NCI-H2196 (cell line): ENCODE data around the gene JAK1.

Experiments used
- DNase-seq: peaks from one replicate; lab custom pipeline; 2025; ENCODE audit not compliant: unreplicated experiment; lab: John Stamatoyannopoulos, UW

JAK1 gene

DNA sequence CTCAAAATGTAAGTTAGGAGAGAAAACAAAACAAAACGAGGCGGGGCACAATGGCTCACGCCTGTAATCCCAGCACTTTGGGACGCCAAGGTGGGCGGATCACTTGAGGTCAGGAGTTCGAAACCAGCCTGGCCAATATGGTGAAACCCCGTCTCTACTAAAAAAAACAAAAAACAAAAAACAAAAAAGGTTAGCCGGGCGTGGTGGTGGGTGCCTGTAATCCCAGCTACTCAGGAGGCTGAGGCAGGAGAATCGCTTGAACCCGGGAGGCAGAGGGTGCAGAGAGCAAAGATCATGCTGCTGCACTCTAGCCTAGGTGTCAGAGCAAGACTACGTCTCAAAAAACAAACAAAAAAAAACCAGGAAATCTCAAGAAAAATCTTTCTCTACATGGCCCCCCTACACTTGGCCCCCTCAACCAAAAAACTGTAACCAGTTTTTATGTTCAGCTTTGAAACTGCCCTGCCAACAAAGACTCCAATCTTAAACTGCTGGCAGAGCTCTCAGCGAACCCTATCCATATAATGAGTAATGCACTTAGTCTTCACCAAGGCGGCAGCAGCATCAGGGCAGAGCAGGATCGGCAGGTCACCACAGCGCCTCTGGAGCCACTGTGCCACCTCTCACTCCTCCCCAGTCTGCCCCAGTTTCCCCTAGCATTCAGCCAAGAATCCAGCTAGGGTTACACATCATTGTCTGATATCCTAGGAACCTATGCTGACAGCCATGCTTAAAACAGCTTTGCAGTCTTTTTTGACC, 71.7 kb downstream of the JAK1 start:
- DNase-seq, result no peak

- DNase-seq, result no peak
Observed at GRCh38 chr1:64893921-64894320, 72.4 kb downstream of the JAK1 start.

DNA sequence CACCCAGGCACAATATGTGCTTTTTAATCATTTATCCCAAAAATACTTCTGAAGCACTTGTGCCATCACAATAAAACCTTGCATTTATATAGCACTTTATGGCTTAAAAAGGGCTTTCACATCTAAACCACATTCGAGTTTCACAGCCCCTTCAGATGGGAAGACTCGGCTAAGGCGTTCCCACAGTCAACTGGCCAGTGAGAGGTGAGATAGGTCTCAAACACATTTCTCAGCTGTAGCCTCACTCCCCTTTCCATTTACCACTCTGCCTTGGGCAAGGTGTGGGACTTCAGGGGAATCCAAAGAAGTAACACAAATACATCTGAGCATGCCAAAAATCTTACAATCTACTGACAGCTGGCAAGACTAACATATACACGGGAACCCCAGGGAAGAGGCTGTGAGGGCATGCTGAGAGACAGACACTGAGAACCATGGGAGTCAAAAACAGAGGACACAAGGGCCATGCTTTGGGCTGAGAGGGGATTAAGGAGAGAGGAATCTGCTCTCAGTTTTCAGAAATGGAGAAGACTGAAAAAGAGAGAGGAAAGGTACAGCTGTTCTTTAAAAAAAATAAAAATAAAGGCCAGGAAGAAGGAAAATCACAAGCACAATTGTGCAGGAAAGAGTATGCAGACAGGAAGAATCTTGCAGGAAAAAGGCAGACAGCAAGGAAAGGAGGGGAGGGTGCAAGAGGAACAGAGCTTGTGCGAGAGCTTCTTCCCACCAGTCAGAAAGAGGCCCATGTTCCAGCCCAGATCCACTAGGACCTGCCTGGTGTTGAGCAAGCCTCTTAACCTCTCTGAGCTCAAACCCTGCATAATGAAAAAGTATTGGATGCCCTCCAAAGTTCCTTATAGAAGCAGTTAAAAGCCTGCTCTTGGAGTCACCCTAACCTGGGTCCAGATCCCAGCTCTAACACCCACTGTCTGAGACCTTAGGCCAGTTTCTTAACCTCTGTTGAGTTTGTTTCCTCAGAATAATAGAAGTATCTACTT, 73.5 kb downstream of the JAK1 start:
- no peak for DNase-seq

- no peak for DNase-seq
Observed at GRCh38 chr1:64891448-64891825, 74.9 kb downstream of the JAK1 start.

GRCh38 chr1:64890699-64891447, 75.5 kb downstream of the JAK1 start:
- no peak for DNase-seq

DNA sequence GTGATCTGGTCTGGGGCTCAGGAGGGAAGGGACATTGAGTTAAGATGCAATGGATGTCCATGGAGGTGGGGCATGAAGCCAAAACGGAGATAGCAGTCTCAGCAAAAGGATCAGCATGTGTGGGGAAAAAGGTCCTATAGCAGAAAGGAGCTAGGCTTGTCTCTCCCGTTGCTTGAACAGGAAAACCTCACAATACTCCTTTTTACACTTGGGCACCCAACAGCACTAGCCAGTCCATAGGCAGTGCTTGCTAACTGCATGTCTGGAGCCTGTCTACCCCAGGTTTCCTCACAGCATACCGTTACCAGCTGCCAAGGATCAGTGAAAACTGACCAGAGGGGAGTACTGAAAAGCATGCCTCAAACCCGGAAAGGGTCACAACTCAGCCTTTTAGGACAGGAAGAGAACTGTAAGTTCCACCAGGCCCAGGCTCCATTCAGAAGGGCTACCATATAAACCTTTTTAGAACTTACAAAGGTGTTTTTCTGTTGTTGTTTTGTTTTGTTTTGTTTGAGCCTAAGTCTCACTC, 78.6 kb downstream of the JAK1 start:
- DNase-seq, result no peak

GRCh38 chr1:64886877-64887276, 79.5 kb downstream of the JAK1 start:
- DNase-seq, result no peak

- DNase-seq, result no peak
Observed at GRCh38 chr1:64885648-64886047, 80.7 kb downstream of the JAK1 start.

GRCh38 chr1:64884261-64885040, 81.9 kb downstream of the JAK1 start:
- no peak for DNase-seq

GRCh38 chr1:64882574-64883255, 83.6 kb downstream of the JAK1 start:
- DNase-seq, result no peak

DNA sequence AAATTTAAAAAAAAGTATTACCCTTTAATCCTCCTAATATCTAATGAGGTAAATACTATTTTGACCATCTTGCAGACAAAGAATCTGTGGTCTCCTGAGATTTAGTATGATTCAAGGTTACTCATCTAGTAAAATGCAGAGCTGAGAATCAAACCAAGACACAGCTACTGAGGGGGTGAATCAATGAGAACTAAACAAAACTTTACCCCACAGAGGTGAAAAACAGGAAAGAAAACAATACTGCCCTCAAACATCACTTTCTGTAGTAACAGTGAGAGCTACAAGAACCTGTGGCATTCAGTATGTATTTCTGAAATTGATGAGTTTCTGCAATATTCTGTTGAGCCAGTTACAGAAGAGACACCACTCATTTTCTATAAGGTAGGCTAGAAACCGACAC, 85.1 kb downstream of the JAK1 start:
- DNase-seq, result no peak

DNA sequence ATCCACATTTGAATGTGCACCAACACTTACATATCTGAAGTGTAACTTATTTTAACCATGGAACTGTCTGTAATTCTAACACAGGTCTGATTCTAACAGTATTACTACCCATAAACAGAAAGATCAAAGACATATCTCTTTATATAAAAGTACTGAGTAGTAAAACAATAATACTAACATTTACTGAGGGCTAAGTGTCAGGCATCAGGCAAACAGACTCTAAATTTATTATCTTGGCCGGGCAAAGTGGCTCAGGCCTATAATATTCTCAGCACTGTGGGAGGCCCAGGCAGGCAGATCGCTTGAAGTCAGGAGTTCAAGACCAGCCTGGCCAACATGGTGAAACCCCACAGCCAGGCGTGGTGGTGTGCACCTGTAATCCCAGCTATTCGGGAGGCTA, 85.9 kb downstream of the JAK1 start:
- DNase-seq, result no peak

DNA sequence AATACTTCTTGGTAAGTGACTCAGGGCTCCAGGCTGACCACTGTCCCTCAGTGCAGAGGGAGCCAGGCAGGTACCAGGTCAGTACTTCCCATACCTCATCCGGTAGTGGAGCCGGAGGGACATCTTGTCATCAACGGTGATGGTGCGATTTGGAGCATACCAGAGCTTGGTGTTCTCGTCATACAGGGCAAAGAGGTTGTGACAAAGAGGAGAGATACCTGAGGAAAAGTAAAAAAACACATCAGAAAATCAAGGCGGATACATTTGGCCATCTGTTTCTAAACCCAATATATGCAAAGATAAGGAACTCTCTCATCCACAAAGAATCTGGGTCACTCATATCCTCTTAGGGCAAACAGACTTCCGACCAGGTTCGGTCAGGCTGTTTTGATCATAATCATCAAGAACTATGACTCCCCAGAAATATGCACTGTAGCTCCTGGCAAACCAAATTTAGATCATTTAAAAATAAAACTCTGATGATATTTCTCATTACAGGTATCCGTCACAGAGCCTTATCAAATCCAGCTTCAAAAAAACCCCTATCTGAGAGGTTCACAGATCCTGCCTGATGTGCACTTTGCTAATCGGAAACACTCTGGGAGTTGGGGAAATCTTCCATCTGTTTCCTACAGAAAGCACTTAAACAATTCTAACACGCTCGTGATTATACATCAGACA, 87.3 kb downstream of the JAK1 start:
- no peak for DNase-seq

- DNase-seq, result no peak
Observed at GRCh38 chr1:64878090-64878489, 88.3 kb downstream of the JAK1 start.

DNA sequence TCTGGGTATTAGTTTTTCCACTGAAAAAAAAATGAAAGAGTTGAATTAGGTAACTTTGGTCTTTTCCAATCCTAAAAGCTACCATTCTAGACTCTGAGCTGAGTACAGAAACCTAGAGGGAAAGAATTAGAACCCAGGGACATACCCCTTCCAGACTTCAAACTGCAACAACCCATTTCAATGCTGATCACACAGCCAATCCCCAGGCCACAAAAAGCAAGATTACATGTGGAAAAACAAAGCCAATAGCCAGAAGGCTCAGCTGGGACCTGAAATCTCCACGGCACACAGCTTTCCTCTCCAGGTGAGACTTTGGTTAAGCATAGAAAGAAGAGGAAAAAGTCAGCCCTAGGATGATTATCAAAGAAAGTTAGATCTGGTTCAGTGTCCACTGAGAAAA, 88.8 kb downstream of the JAK1 start:
- no peak for DNase-seq

- no peak for DNase-seq
Observed at GRCh38 chr1:64877151-64877550, 89.2 kb downstream of the JAK1 start.

GRCh38 chr1:64875606-64876005, 90.7 kb downstream of the JAK1 start:
- no peak for DNase-seq

GRCh38 chr1:64875101-64875500, 91.2 kb downstream of the JAK1 start:
- DNase-seq, result no peak

- DNase-seq, result no peak
Observed at GRCh38 chr1:64874666-64875065, 91.7 kb downstream of the JAK1 start.
